CD4-positive, CD25-positive, alpha-beta regulatory T cell (primary cell): ENCODE results near the gene PHLDB1. TPM values are rescaled to one million over a fixed set of nuclear protein-coding genes. Genes with fewer than 3 reads are reported as not detected.
A peak's percentile ranks its signal among the peaks of the same experiment; 100 is the strongest.

Experiments
- ATAC-seq, 2 donors: fragments of 150-1000 bp; cut with Tn5 transposase; one replicate each; pipeline ENCODE4 v1.10.0; 2021; ENCODE audit warnings: low read depth in 2 of 2, moderate number of reproducible peaks in 2 of 2, moderate library complexity in 1 of 2
- DNase-seq, 3 donors: peaks; one replicate each; pipeline versions ENCODE4 v3.0.0 to v3.0.0-alpha.2; 2012 to 2022; ENCODE audit warnings: mixed read lengths in 1 of 3
- H3K27ac ChIP-seq: one replicate; pipeline ENCODE4 v1.7.0; 2013; ENCODE audit warnings: mild to moderate bottlenecking, low read length; ENCODE audit not compliant: insufficient read depth, poor library complexity, severe bottlenecking
- H3K27me3 ChIP-seq: one replicate; pipeline ENCODE4 v1.7.0; 2013; ENCODE audit warnings: low read length; ENCODE audit not compliant: control insufficient read depth, insufficient read depth
- H3K36me3 ChIP-seq: one replicate; pipeline ENCODE4 v1.7.0; 2013; ENCODE audit warnings: mild to moderate bottlenecking, low read length, moderate library complexity; ENCODE audit not compliant: control insufficient read depth, insufficient read depth
- H3K4me1 ChIP-seq: 2 replicates; pipeline ENCODE4 v1.7.0; 2013; ENCODE audit warnings: mild to moderate bottlenecking, low read length; ENCODE audit not compliant: insufficient read depth, control insufficient read depth, poor library complexity, severe bottlenecking
- H3K4me3 ChIP-seq: one replicate; pipeline ENCODE4 v1.7.0; 2013; ENCODE audit warnings: low read depth, mild to moderate bottlenecking, low read length, moderate library complexity
- H3K9me3 ChIP-seq, 2 experiments: 1 replicate in 1 of 2; 2 replicates in 1 of 2; pipeline ENCODE4 v1.7.0; 2013; ENCODE audit warnings: low read length in 2 of 2, mild to moderate bottlenecking in 1 of 2, moderate library complexity in 1 of 2; ENCODE audit not compliant: control insufficient read depth in 2 of 2
- H3K27ac Mint-ChIP-seq, 3 donors: one replicate each; pipeline ENCODE4 v1.8.0; 2020 to 2022; ENCODE audit warnings: mild to moderate bottlenecking in 3 of 3, mixed read lengths in 3 of 3, moderate library complexity in 2 of 3
- H3K27me3 Mint-ChIP-seq: one replicate; pipeline ENCODE4 v1.8.0; 2022; ENCODE audit warnings: mild to moderate bottlenecking, mixed read lengths
- H3K36me3 Mint-ChIP-seq: one replicate; pipeline ENCODE4 v1.8.0; 2020; ENCODE audit warnings: mixed read lengths
- H3K4me1 Mint-ChIP-seq, 4 donors: one replicate each; pipeline ENCODE4 v1.8.0; 2020 to 2022; ENCODE audit warnings: mixed read lengths in 4 of 4, mild to moderate bottlenecking in 1 of 4
- H3K4me3 Mint-ChIP-seq, 4 donors: one replicate each; pipeline ENCODE4 v1.8.0; 2020 to 2022; ENCODE audit warnings: mild to moderate bottlenecking in 4 of 4, mixed read lengths in 4 of 4, moderate library complexity in 3 of 4
- H3K9me3 Mint-ChIP-seq, 7 donors: one replicate each; pipeline ENCODE4 v1.8.0; 2020 to 2022; ENCODE audit warnings: mixed read lengths in 7 of 7, mild to moderate bottlenecking in 3 of 7, moderate library complexity in 2 of 7
- polyA plus RNA-seq, 4 donors: library from polyadenylated mRNA; unstranded; fragments of 300-500 nt; fragmentation: Illumina TruSeq; gene quantifications; one replicate each; pipeline ENCODE4 v1.2.3, GENCODE V29; 2021
- total RNA-seq: library from RNA; stranded (reverse); gene quantifications from one replicate; pipeline ENCODE4 v1.2.3, GENCODE V29; 2022

PHLDB1 gene
- total and polyA plus RNA-seq, 5 donors from 2014 or later = 0.16 to 1.2 (median 0.55) TPM; not detected in 1

GRCh38 chr11:118633979-118634378 lies 26.6 kb downstream of the PHLDB1 start:
- H3K27ac Mint-ChIP-seq = no peak overlapping the region
- ATAC-seq = no peak
- H3K4me3 Mint-ChIP-seq = no peak overlapping the region

GRCh38 chr11:118634431-118635236 lies 27.2 kb downstream of the PHLDB1 start:
- H3K4me1 Mint-ChIP-seq = no peaks in the 10 kb centered on the region
- Histone ChIP-seq H3K9me3 (no peaks in the 10 kb centered on the region), H3K36me3 (no peaks in the 10 kb centered on the region), H3K27ac (no peak overlapping the region), H3K4me3 (no peak overlapping the region), H3K27me3 (no peaks in the 10 kb centered on the region), H3K4me1 (no peaks in the 10 kb centered on the region)
- DNase-seq (peak in 1 of 3 donors; percentile 10), ATAC-seq (peak in 1 of 2 donors; percentile 15)
- H3K9me3 Mint-ChIP-seq = no peaks in the 10 kb centered on the region
- H3K4me3 Mint-ChIP-seq = peak overlapping the region in 1 of 4 donors; percentile 50
- H3K36me3 Mint-ChIP-seq = no peaks in the 10 kb centered on the region
- H3K27ac Mint-ChIP-seq = peak overlapping the region in 1 of 3 donors; percentile 46
- peaks cover 8% of the 10 kb centered on the region for H3K27me3 Mint-ChIP-seq

More at GRCh38 chr11:118633979-118634378, 26.6 kb downstream of the PHLDB1 start:
- H3K9me3 ChIP-seq = no peaks in the 10 kb centered on the region
- H3K4me1 Mint-ChIP-seq = no peaks in the 10 kb centered on the region
- peaks cover 8% of the 10 kb centered on the region for H3K27me3 Mint-ChIP-seq
- H3K4me1 ChIP-seq = no peaks in the 10 kb centered on the region
- H3K4me3 ChIP-seq = no peak overlapping the region
- no peak overlapping the region for H3K27ac ChIP-seq
- no peak for DNase-seq
- no peaks in the 10 kb centered on the region for H3K36me3 Mint-ChIP-seq
- no peaks in the 10 kb centered on the region for H3K9me3 Mint-ChIP-seq
- H3K27me3 ChIP-seq = no peaks in the 10 kb centered on the region
- H3K36me3 ChIP-seq = no peaks in the 10 kb centered on the region

- no peak overlapping the region for H3K4me3 ChIP-seq
- H3K9me3 Mint-ChIP-seq = no peaks in the 10 kb centered on the region
- H3K36me3 Mint-ChIP-seq = no peaks in the 10 kb centered on the region
- H3K36me3 ChIP-seq = no peaks in the 10 kb centered on the region
- no peak overlapping the region for H3K27ac Mint-ChIP-seq
- no peak overlapping the region for H3K4me3 Mint-ChIP-seq
- no peak for DNase-seq
- no peak overlapping the region for H3K27ac ChIP-seq
- H3K9me3 ChIP-seq = no peaks in the 10 kb centered on the region
- no peaks in the 10 kb centered on the region for H3K4me1 Mint-ChIP-seq
- H3K27me3 Mint-ChIP-seq = peaks cover 8% of the 10 kb centered on the region
- no peaks in the 10 kb centered on the region for H3K4me1 ChIP-seq
- no peaks in the 10 kb centered on the region for H3K27me3 ChIP-seq
- ATAC-seq = no peak
Observed at GRCh38 chr11:118635237-118635591, 27.8 kb downstream of the PHLDB1 start.

GRCh38 chr11:118635642-118636041 lies 28.2 kb downstream of the PHLDB1 start:
- no peaks in the 10 kb centered on the region for H3K36me3 ChIP-seq
- no peaks in the 10 kb centered on the region for H3K4me1 ChIP-seq
- ATAC-seq (no peak), DNase-seq (no peak)
- H3K9me3 ChIP-seq = no peaks in the 10 kb centered on the region
- no peaks in the 10 kb centered on the region for H3K4me1 Mint-ChIP-seq
- H3K27me3 Mint-ChIP-seq = peaks cover 8% of the 10 kb centered on the region
- H3K4me3 Mint-ChIP-seq = no peak overlapping the region
- no peak overlapping the region for H3K27ac ChIP-seq
- no peaks in the 10 kb centered on the region for H3K9me3 Mint-ChIP-seq
- H3K36me3 Mint-ChIP-seq = no peaks in the 10 kb centered on the region
- H3K4me3 ChIP-seq = no peak overlapping the region
- H3K27ac Mint-ChIP-seq = no peak overlapping the region
- no peaks in the 10 kb centered on the region for H3K27me3 ChIP-seq

GRCh38 chr11:118636569-118637290 lies 29.3 kb downstream of the PHLDB1 start:
- no peaks in the 10 kb centered on the region for H3K9me3 ChIP-seq
- no peaks in the 10 kb centered on the region for H3K4me1 ChIP-seq
- Mint-ChIP-seq H3K27me3 (peaks cover 8% of the 10 kb centered on the region), H3K36me3 (no peaks in the 10 kb centered on the region), H3K4me1 (no peaks in the 10 kb centered on the region), H3K27ac (no peak overlapping the region), H3K9me3 (no peaks in the 10 kb centered on the region), H3K4me3 (no peak overlapping the region)
- ATAC-seq (no peak), DNase-seq (no peak)
- H3K27me3 ChIP-seq = no peaks in the 10 kb centered on the region
- no peak overlapping the region for H3K27ac ChIP-seq
- no peak overlapping the region for H3K4me3 ChIP-seq
- no peaks in the 10 kb centered on the region for H3K36me3 ChIP-seq

- Histone ChIP-seq H3K27ac (no peak overlapping the region), H3K4me1 (no peaks in the 10 kb centered on the region), H3K4me3 (no peak overlapping the region), H3K36me3 (no peaks in the 10 kb centered on the region), H3K27me3 (no peaks in the 10 kb centered on the region), H3K9me3 (no peaks in the 10 kb centered on the region)
- H3K9me3 Mint-ChIP-seq = no peaks in the 10 kb centered on the region
- DNase-seq = no peak
- H3K27me3 Mint-ChIP-seq = peaks cover 4% of the 10 kb centered on the region
- H3K4me1 Mint-ChIP-seq = no peaks in the 10 kb centered on the region
- H3K27ac Mint-ChIP-seq = no peak overlapping the region
- no peak overlapping the region for H3K4me3 Mint-ChIP-seq
- no peak for ATAC-seq
- no peaks in the 10 kb centered on the region for H3K36me3 Mint-ChIP-seq
Observed at GRCh38 chr11:118638726-118639125, 31.3 kb downstream of the PHLDB1 start.

- H3K36me3 Mint-ChIP-seq = no peaks in the 10 kb centered on the region
- DNase-seq = no peak
- Histone ChIP-seq H3K4me1 (no peaks in the 10 kb centered on the region), H3K27ac (no peak overlapping the region), H3K4me3 (no peak overlapping the region), H3K9me3 (no peaks in the 10 kb centered on the region), H3K36me3 (no peaks in the 10 kb centered on the region), H3K27me3 (no peaks in the 10 kb centered on the region)
- H3K27me3 Mint-ChIP-seq = peaks cover 4% of the 10 kb centered on the region
- H3K27ac Mint-ChIP-seq = no peak overlapping the region
- no peaks in the 10 kb centered on the region for H3K9me3 Mint-ChIP-seq
- no peak overlapping the region for H3K4me3 Mint-ChIP-seq
- ATAC-seq = no peak
- H3K4me1 Mint-ChIP-seq = no peaks in the 10 kb centered on the region
Observed at GRCh38 chr11:118639899-118640298, 32.5 kb downstream of the PHLDB1 start.
